Ecto neural progenitor cell (in vitro differentiated cells): ENCODE data around the gene ZFAND3.

Experiments used
- DNase-seq: peaks from one replicate; pipeline ENCODE4 v3.0.0-alpha.2; 2018; ENCODE audit warnings: low spot score

ZFAND3 gene

GRCh38 chr6:38004908-38005307 is 185.4 kb downstream of the ZFAND3 start:
- DNase-seq = no peak

GRCh38 chr6:38011937-38012336 is 192.4 kb downstream of the ZFAND3 start:
- no peak for DNase-seq

GRCh38 chr6:38012573-38012972 is 193.0 kb downstream of the ZFAND3 start:
- DNase-seq = no peak

- DNase-seq = no peak
Observed at GRCh38 chr6:38015341-38015740, 195.8 kb downstream of the ZFAND3 start.

- DNase-seq = no peak
Observed at GRCh38 chr6:38016824-38017223, 197.3 kb downstream of the ZFAND3 start.

GRCh38 chr6:38018755-38019165 is 199.2 kb downstream of the ZFAND3 start:
- no peak for DNase-seq

GRCh38 chr6:38020593-38020992 is 201.1 kb downstream of the ZFAND3 start:
- no peak for DNase-seq

GRCh38 chr6:38021029-38021428 is 201.5 kb downstream of the ZFAND3 start:
- no peak for DNase-seq

GRCh38 chr6:38021571-38021970 is 202.0 kb downstream of the ZFAND3 start:
- no peak for DNase-seq

- no peak for DNase-seq
Observed at GRCh38 chr6:38022688-38023087, 203.2 kb downstream of the ZFAND3 start.

GRCh38 chr6:38024908-38025307 is 205.4 kb downstream of the ZFAND3 start:
- DNase-seq = no peak

GRCh38 chr6:38025451-38025850 is 205.9 kb downstream of the ZFAND3 start:
- DNase-seq = no peak

- no peak for DNase-seq
Observed at GRCh38 chr6:38027685-38028373, 208.3 kb downstream of the ZFAND3 start.

GRCh38 chr6:38030380-38030779 is 210.9 kb downstream of the ZFAND3 start:
- DNase-seq = no peak

GRCh38 chr6:38032797-38033196 is 213.3 kb downstream of the ZFAND3 start:
- no peak for DNase-seq

GRCh38 chr6:38033442-38033982 is 214.0 kb downstream of the ZFAND3 start:
- DNase-seq = no peak

GRCh38 chr6:38034274-38034914 is 214.9 kb downstream of the ZFAND3 start:
- DNase-seq = no peak

- no peak for DNase-seq
Observed at GRCh38 chr6:38035478-38035877, 216.0 kb downstream of the ZFAND3 start.

- DNase-seq = no peak
Observed at GRCh38 chr6:38039502-38039901, 220.0 kb downstream of the ZFAND3 start.

GRCh38 chr6:38040254-38040653 is 220.7 kb downstream of the ZFAND3 start:
- no peak for DNase-seq

GRCh38 chr6:38043259-38043753 is 223.8 kb downstream of the ZFAND3 start:
- no peak for DNase-seq

GRCh38 chr6:38045701-38046305 is 226.3 kb downstream of the ZFAND3 start:
- no peak for DNase-seq

- no peak for DNase-seq
Observed at GRCh38 chr6:38047562-38047961, 228.0 kb downstream of the ZFAND3 start.
